GM23338 (cell line): Measurements from ENCODE around the gene SSH3. TPM values are rescaled to one million over a fixed set of nuclear protein-coding genes. Genes with fewer than 3 reads are reported as not detected.

Source experiments
- ATAC-seq: fragments of 200-7000 bp; cut with Tn5 transposase; 3 replicates; pipeline ENCODE4 v1.9.1; 2020
- DNase-seq: peaks from one replicate; pipeline ENCODE4 v3.0.0-alpha.2; 2015; ENCODE audit warnings: low spot score
- H2AFZ ChIP-seq: fragments of 200-600 bp; sonication (generic); 2 replicates; pipeline ENCODE4 v1.8.0; 2016; ENCODE audit warnings: antibody characterized with exemption, mild to moderate bottlenecking, moderate library complexity
- H3F3A ChIP-seq: fragments of 200-600 bp; sonication (generic); replicated peaks from 2 replicates; pipeline ENCODE4 v1.8.0; 2017; ENCODE audit warnings: antibody characterized with exemption, mixed run types, low read depth
- H3K27ac ChIP-seq: fragments of 200-600 bp; sonication (generic); 2 replicates; pipeline ENCODE4 v1.6.1; 2016; ENCODE audit warnings: low read depth
- H3K27me3 ChIP-seq: fragments of 200-600 bp; sonication (generic); 2 replicates; pipeline ENCODE4 v1.8.0; 2016; ENCODE audit warnings: mild to moderate bottlenecking, mixed run types, moderate library complexity; ENCODE audit not compliant: insufficient read depth
- H3K36me3 ChIP-seq: fragments of 200-600 bp; sonication (generic); 2 replicates; pipeline ENCODE4 v1.8.0; 2016; ENCODE audit warnings: mild to moderate bottlenecking; ENCODE audit not compliant: insufficient read depth
- H3K4me1 ChIP-seq: fragments of 200-600 bp; sonication (generic); 2 replicates; pipeline ENCODE4 v1.8.0; 2016; ENCODE audit warnings: mild to moderate bottlenecking, moderate library complexity; ENCODE audit not compliant: insufficient read depth
- H3K4me2 ChIP-seq: fragments of 200-600 bp; sonication (generic); 2 replicates; pipeline ENCODE4 v1.7.1; 2017; ENCODE audit warnings: mixed run types
- H3K4me3 ChIP-seq: fragments of 200-600 bp; sonication (generic); 2 replicates; pipeline ENCODE4 v1.6.1; 2016; ENCODE audit warnings: mixed run types
- H3K79me2 ChIP-seq: fragments of 200-600 bp; sonication (generic); replicated peaks from 2 replicates; pipeline ENCODE4 v1.8.0; 2017; ENCODE audit warnings: mild to moderate bottlenecking; ENCODE audit not compliant: insufficient read depth
- H3K9me2 ChIP-seq: fragments of 200-600 bp; sonication (generic); 2 replicates; pipeline ENCODE4 v1.8.0; 2017; ENCODE audit not compliant: insufficient read depth
- H4K20me1 ChIP-seq: fragments of 200-600 bp; sonication (generic); replicated peaks from 2 replicates; pipeline ENCODE4 v1.8.0; 2017; ENCODE audit warnings: mild to moderate bottlenecking; ENCODE audit not compliant: insufficient read depth
- H3K27ac Mint-ChIP-seq: 2 replicates; pipeline ENCODE4 v1.8.0; 2020; ENCODE audit warnings: inconsistent platforms, mild to moderate bottlenecking, moderate library complexity, mixed read lengths
- H3K27me3 Mint-ChIP-seq: 3 replicates; pipeline ENCODE4 v1.8.0; 2022; ENCODE audit warnings: low read depth, mild to moderate bottlenecking, moderate library complexity, mixed read lengths, inconsistent platforms; ENCODE audit not compliant: insufficient read depth, poor library complexity
- H3K36me3 Mint-ChIP-seq: 3 replicates; pipeline ENCODE4 v1.8.0; 2021; ENCODE audit warnings: low read depth, mild to moderate bottlenecking, inconsistent platforms, moderate library complexity, mixed read lengths
- H3K4me1 Mint-ChIP-seq: 3 replicates; pipeline ENCODE4 v1.8.0; 2020; ENCODE audit warnings: mild to moderate bottlenecking, inconsistent platforms, mixed read lengths
- H3K4me3 Mint-ChIP-seq: 3 replicates; pipeline ENCODE4 v1.8.0; 2021; ENCODE audit warnings: moderate library complexity, mild to moderate bottlenecking, inconsistent platforms, mixed read lengths
- H3K9me3 Mint-ChIP-seq: 3 replicates; pipeline ENCODE4 v1.8.0; 2020; ENCODE audit warnings: moderate library complexity, mild to moderate bottlenecking, inconsistent platforms, mixed read lengths
- JUNB ChIP-seq: IDR thresholded peaks from one replicate; pipeline ENCODE4 v1.6.1; 2016; ENCODE audit warnings: antibody characterized with exemption; ENCODE audit not compliant: unreplicated experiment
- ZNF331 ChIP-seq: fragments of 250-450 bp; sonication (Bioruptor Pico); IDR thresholded peaks from 2 replicates; pipeline ENCODE4 v1.5.0; 2020; ENCODE audit warnings: low read depth, mild to moderate bottlenecking, moderate library complexity
- polyA plus RNA-seq: library from polyadenylated mRNA; unstranded; fragments of >200 nt; fragmentation: Nextera tagmentation; extraction: Ambion mirVana; gene quantifications from 2 replicates; pipeline ENCODE4 v1.2.1, GENCODE V29; 2016
- total RNA-seq: library from RNA; depleted of rRNA; stranded (reverse); fragments of >200 nt; shearing (Covaris generic); gene quantifications from 2 replicates; pipeline ENCODE4 v1.2.3, GENCODE V29; 2014
- TF ChIP-seq, protein P1 (sequence below), 2 experiments: fragments of 200-600 bp in 1 of 2; sonication (generic) in 1 of 2; conservative IDR thresholded peaks; 2 replicates each; pipeline versions ENCODE4 v1.5.1 to v1.6.1; 2016 to 2017; ENCODE audit warnings: antibody characterized with exemption in 2 of 2, low read depth in 2 of 2, mild to moderate bottlenecking in 2 of 2, moderate library complexity in 1 of 2
- TF ChIP-seq, protein P2 (sequence below): IDR thresholded peaks from one replicate; pipeline ENCODE4 v1.6.1; 2018; ENCODE audit warnings: antibody characterized with exemption; ENCODE audit not compliant: unreplicated experiment

The SSH3 gene
- total and polyA plus RNA-seq, 2 experiments from 2014 or later = 17.8 to 40.0 TPM

DNA sequence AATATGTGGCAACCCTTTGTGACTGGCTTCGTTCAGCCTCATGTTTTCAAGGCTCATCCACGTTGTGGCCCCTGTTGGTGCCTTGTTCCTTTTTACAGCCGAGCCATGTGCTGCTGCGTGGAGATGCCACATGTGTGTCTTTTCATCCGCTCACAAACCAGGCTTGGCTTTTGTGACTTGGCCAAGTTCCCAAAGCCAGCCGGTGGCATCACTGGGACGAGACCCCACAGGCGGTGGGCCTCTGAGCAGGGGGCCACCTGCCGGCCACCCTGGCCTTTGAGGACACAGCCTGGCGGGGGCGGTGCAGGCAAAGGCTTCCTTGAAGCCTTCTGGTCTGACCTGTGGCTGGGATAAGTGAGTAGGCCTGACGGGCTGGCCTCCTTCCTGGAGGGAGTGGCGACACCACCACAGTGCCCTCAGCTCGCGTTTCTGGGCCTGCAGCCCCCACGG, 26.5 kb upstream of the SSH3 start:
- H3K4me2 ChIP-seq = peak overlapping the region; percentile 68; the same call in 1 of the 2 replicates
- H3K4me1 Mint-ChIP-seq = peaks cover 30% of the 10 kb centered on the region
- H3K27ac ChIP-seq = peak overlapping the region; percentile 91
- no peaks in the 10 kb centered on the region for H3K9me2 ChIP-seq
- no peak for TF ChIP-seq JUNB
- TF ChIP-seq, protein P1, sequence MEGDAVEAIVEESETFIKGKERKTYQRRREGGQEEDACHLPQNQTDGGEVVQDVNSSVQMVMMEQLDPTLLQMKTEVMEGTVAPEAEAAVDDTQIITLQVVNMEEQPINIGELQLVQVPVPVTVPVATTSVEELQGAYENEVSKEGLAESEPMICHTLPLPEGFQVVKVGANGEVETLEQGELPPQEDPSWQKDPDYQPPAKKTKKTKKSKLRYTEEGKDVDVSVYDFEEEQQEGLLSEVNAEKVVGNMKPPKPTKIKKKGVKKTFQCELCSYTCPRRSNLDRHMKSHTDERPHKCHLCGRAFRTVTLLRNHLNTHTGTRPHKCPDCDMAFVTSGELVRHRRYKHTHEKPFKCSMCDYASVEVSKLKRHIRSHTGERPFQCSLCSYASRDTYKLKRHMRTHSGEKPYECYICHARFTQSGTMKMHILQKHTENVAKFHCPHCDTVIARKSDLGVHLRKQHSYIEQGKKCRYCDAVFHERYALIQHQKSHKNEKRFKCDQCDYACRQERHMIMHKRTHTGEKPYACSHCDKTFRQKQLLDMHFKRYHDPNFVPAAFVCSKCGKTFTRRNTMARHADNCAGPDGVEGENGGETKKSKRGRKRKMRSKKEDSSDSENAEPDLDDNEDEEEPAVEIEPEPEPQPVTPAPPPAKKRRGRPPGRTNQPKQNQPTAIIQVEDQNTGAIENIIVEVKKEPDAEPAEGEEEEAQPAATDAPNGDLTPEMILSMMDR (conservative IDR thresholded peaks at IDR 0.05; ENCODE audit: low read depth in 2 of 2) = peak; percentile 27 to 60; a peak in 2 of 4 replicates
- H3K4me3 Mint-ChIP-seq = peak overlapping the region; percentile 26; the same call in 2 of the 3 replicates
- peak overlapping the region; percentile 92 for H3K27ac Mint-ChIP-seq
- peaks cover 11% of the 10 kb centered on the region for H3F3A ChIP-seq
- H2AFZ ChIP-seq = no peak overlapping the region
- DNase-seq = peak; percentile 59
- H4K20me1 ChIP-seq = no peaks in the 10 kb centered on the region; the same call in 1 of the 2 replicates
- H3K27me3 Mint-ChIP-seq = peaks cover 11% of the 10 kb centered on the region
- no peaks in the 10 kb centered on the region; the same call in 1 of the 2 replicates for H3K36me3 ChIP-seq
- H3K9me3 Mint-ChIP-seq = no peaks in the 10 kb centered on the region
- peaks cover 15% of the 10 kb centered on the region; the same call in 1 of the 2 replicates for H3K4me1 ChIP-seq
- H3K79me2 ChIP-seq = peaks cover 42% of the 10 kb centered on the region
- peak overlapping the region; percentile 10; the same call in 1 of the 2 replicates for H3K4me3 ChIP-seq
- H3K27me3 ChIP-seq = no peaks in the 10 kb centered on the region
- H3K36me3 Mint-ChIP-seq = peaks cover 18% of the 10 kb centered on the region
- ATAC-seq = peak; percentile 55

DNA sequence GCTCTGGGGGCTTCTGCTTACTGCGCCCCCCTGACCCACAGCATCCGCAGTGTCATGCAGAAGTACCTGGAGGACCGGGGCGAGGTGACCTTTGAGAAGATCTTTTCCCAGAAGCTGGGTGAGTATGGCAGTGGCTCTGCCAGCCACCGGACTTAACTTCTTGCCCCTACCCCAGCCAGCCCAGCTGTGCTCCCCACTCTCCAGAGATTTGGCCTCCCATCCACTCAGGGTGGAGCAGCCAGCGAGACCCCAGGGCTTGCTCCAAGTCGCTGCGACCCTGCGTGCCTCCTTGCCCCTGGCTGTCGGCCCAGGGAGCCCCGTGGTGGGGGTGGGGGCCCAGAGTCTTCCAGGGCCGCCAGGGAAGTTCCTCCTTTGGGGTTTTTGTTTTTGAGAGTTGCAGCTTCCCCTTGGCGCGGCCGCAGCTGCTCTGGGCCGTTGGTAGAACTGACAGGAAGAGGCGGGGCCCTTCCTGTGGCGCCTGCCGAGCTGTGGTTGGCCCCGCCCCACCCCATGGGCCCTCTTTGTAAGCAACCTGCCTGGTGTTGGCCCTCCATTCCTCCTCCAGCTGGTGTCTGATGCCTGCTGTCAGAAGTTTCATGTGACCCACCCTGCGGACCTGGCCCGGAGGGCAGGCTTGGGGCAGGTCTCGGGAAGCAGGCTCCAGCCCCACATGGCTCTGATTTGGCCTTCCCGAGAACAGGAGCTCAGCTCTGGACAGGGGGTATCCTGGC, 25.9 kb upstream of the SSH3 start:
- H3K27ac ChIP-seq = peak overlapping the region; percentile 91

More for the DNA sequence above, 25.9 kb upstream of the SSH3 start:
- DNase-seq (peak; percentile 82), ATAC-seq (peak; percentile 87)
- peaks cover 25% of the 10 kb centered on the region for H3K4me1 Mint-ChIP-seq
- H3K27me3 ChIP-seq = no peaks in the 10 kb centered on the region
- H3K36me3 Mint-ChIP-seq = peaks cover 19% of the 10 kb centered on the region
- peak overlapping the region; percentile 10; the same call in 1 of the 2 replicates for H3K4me3 ChIP-seq
- H2AFZ ChIP-seq = no peak overlapping the region
- TF ChIP-seq ZNF331 (CRISPR knock-in tag) = no peak
- no peak for TF ChIP-seq JUNB
- TF ChIP-seq, protein P2, sequence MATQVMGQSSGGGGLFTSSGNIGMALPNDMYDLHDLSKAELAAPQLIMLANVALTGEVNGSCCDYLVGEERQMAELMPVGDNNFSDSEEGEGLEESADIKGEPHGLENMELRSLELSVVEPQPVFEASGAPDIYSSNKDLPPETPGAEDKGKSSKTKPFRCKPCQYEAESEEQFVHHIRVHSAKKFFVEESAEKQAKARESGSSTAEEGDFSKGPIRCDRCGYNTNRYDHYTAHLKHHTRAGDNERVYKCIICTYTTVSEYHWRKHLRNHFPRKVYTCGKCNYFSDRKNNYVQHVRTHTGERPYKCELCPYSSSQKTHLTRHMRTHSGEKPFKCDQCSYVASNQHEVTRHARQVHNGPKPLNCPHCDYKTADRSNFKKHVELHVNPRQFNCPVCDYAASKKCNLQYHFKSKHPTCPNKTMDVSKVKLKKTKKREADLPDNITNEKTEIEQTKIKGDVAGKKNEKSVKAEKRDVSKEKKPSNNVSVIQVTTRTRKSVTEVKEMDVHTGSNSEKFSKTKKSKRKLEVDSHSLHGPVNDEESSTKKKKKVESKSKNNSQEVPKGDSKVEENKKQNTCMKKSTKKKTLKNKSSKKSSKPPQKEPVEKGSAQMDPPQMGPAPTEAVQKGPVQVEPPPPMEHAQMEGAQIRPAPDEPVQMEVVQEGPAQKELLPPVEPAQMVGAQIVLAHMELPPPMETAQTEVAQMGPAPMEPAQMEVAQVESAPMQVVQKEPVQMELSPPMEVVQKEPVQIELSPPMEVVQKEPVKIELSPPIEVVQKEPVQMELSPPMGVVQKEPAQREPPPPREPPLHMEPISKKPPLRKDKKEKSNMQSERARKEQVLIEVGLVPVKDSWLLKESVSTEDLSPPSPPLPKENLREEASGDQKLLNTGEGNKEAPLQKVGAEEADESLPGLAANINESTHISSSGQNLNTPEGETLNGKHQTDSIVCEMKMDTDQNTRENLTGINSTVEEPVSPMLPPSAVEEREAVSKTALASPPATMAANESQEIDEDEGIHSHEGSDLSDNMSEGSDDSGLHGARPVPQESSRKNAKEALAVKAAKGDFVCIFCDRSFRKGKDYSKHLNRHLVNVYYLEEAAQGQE = no peak
- no peaks in the 10 kb centered on the region; the same call in 1 of the 2 replicates for H4K20me1 ChIP-seq
- H3K36me3 ChIP-seq = no peaks in the 10 kb centered on the region; the same call in 1 of the 2 replicates
- no peaks in the 10 kb centered on the region for H3K9me2 ChIP-seq
- H3K9me3 Mint-ChIP-seq = no peaks in the 10 kb centered on the region
- peaks cover 11% of the 10 kb centered on the region for H3F3A ChIP-seq
- H3K79me2 ChIP-seq = peaks cover 36% of the 10 kb centered on the region
- H3K4me3 Mint-ChIP-seq = peak overlapping the region; percentile 26; the same call in 2 of the 3 replicates
- peak overlapping the region; percentile 92 for H3K27ac Mint-ChIP-seq
- H3K4me1 ChIP-seq = peaks cover 15% of the 10 kb centered on the region; the same call in 1 of the 2 replicates
- H3K27me3 Mint-ChIP-seq = peaks cover 11% of the 10 kb centered on the region
- peak overlapping the region; percentile 68; the same call in 1 of the 2 replicates for H3K4me2 ChIP-seq
